NT2/D1 (cell line): Measurements from ENCODE around the gene ESRRB.

Source experiments
- YY1 ChIP-seq: IDR thresholded peaks from 2 replicates; pipeline ENCODE4 v1.6.1; 2011; ENCODE audit not compliant: insufficient read length, insufficient read depth
- ZNF274 ChIP-seq: IDR thresholded peaks from 2 replicates; pipeline ENCODE4 v1.6.1; 2011; ENCODE audit warnings: mild to moderate bottlenecking, low read depth, low read length

- no peak for TF ChIP-seq YY1
- no peak for TF ChIP-seq ZNF274
Observed at GRCh38 chr14:76330411-76331327, 45.3 kb upstream of the ESRRB start.
